Measurements from ENCODE around the gene XBP1. TPM values are rescaled to one million over a fixed set of nuclear protein-coding genes. Genes with fewer than 3 reads are reported as not detected.

Gene XBP1
- total and polyA plus RNA-seq, 2 of the 13 experiments (the other 11 are each of a cell fraction or from before 2014, with no cell fraction given) = 416 to 427 TPM

GRCh38 chr22:28801845-28802594 lies 1.7 kb upstream of the XBP1 start (continued):
- TF ChIP-seq HNF1A (IDR thresholded peaks at IDR 0.05; ENCODE audit: low read depth) (no peak), HNF1A (CRISPR knock-in tag; IDR thresholded peaks at IDR 0.05; ENCODE audit: borderline replicate concordance) (no peak), HDAC1 (CRISPR knock-in tag; IDR thresholded peaks at IDR 0.05) (peak; percentile 46), ZNF564 (CRISPR knock-in tag; IDR thresholded peaks at IDR 0.05) (no peak), GZF1 (CRISPR knock-in tag; IDR thresholded peaks at IDR 0.05) (peak; percentile 66; the same call in 1 of the 2 replicates), ATF7 (IDR thresholded peaks at IDR 0.05) (no peak), ATF7 (CRISPR knock-in tag; IDR thresholded peaks at IDR 0.05) (no peak), MTA3 (CRISPR knock-in tag; IDR thresholded peaks at IDR 0.05) (no peak), NKX3-1 (CRISPR knock-in tag; IDR thresholded peaks at IDR 0.05) (peak; percentile 66), ELF4 (CRISPR knock-in tag; IDR thresholded peaks at IDR 0.05; ENCODE audit: borderline replicate concordance) (no peak; the same call in 1 of the 2 replicates), SP140L (CRISPR knock-in tag; IDR thresholded peaks at IDR 0.05; ENCODE audit: borderline replicate concordance) (peak; percentile 79; the same call in 1 of the 2 replicates), MXD4 (CRISPR knock-in tag; IDR thresholded peaks at IDR 0.05) (peak; percentile 62; the same call in 1 of the 2 replicates), KDM3A (CRISPR knock-in tag; IDR thresholded peaks at IDR 0.05; ENCODE audit: low read depth) (0 out of 2 replicates have a peak, but pooled peaks have one; percentile 38), CREB3 (CRISPR knock-in tag; IDR thresholded peaks at IDR 0.05) (0 out of 2 replicates have a peak, but pooled peaks have one; percentile 34), NFYC (CRISPR knock-in tag; IDR thresholded peaks at IDR 0.05) (peak; percentile 59), RBFOX2 (IDR thresholded peaks at IDR 0.05; ENCODE audit: low read depth, low read length) (0 out of 2 replicates have a peak, but pooled peaks have one; percentile 19), HOXA3 (CRISPR knock-in tag; IDR thresholded peaks at IDR 0.05) (peak; percentile 66; the same call in 1 of the 2 replicates), ZNF431 (CRISPR knock-in tag; IDR thresholded peaks at IDR 0.05; ENCODE audit: borderline replicate concordance, low read depth) (no peak), ZNF281 (CRISPR knock-in tag; IDR thresholded peaks at IDR 0.05; ENCODE audit: borderline replicate concordance) (peak; percentile 40; the same call in 1 of the 2 replicates), ZNF335 (CRISPR knock-in tag; IDR thresholded peaks at IDR 0.05) (peak; percentile 77)

All from HepG2 (cell line).